H1 (cell line): Measurements from ENCODE around the gene TAOK2. TPM values are rescaled to one million over a fixed set of nuclear protein-coding genes. Genes with fewer than 3 reads are reported as not detected.

Experiments
- CTCF ChIA-PET: fragments of 300-600 bp; sonication (Branson Sonifier 250); formaldehyde crosslinking; loops from one replicate; lab custom pipeline; 2021; ENCODE audit not compliant: partially characterized antibody; lab: Charles Lee
- POLR2A ChIA-PET: fragments of 300-600 bp; sonication (Branson Sonifier 250); formaldehyde crosslinking; loops from one replicate; lab custom pipeline; 2021; ENCODE audit warnings: inconsistent platforms; ENCODE audit not compliant: partially characterized antibody; lab: Charles Lee
- DNase-seq, 2 experiments: peaks; one replicate each; pipeline versions ENCODE4 v3.0.0 to v3.0.0-alpha.2; 2010 to 2022; ENCODE audit warnings: low spot score in 2 of 2, low read depth in 1 of 2, mixed read lengths in 1 of 2
- FAIRE-seq: peaks from 2 replicates; lab custom pipeline; 2011; peaks lifted over from hg19 to GRCh38; lab: Jason Lieb, UNC
- H2AFZ ChIP-seq: 2 replicates; pipeline ENCODE4 v1.8.1; 2012; ENCODE audit warnings: low read length, inconsistent platforms
- H2AK5ac ChIP-seq: 2 replicates; pipeline ENCODE4 v1.6.1; 2013; ENCODE audit warnings: low read depth, low read length
- H2BK120ac ChIP-seq: replicated peaks from 2 replicates; pipeline ENCODE3; 2013; ENCODE audit warnings: low read depth, low read length, inconsistent platforms
- H2BK12ac ChIP-seq: 2 replicates; pipeline ENCODE4 v1.6.1; 2013; ENCODE audit warnings: low read depth, low read length
- H2BK15ac ChIP-seq: 2 replicates; pipeline ENCODE4 v1.6.1; 2013; ENCODE audit warnings: low read length
- H2BK20ac ChIP-seq: 2 replicates; pipeline ENCODE4 v1.6.1; 2013; ENCODE audit warnings: low read length
- H2BK5ac ChIP-seq: 2 replicates; pipeline ENCODE4 v1.6.1; 2013; ENCODE audit warnings: low read depth, low read length
- H3K14ac ChIP-seq: 2 replicates; pipeline ENCODE4 v1.6.1; 2013; ENCODE audit warnings: inconsistent platforms; ENCODE audit not compliant: insufficient read length
- H3K18ac ChIP-seq: 2 replicates; pipeline ENCODE4 v1.6.1; 2013; ENCODE audit warnings: low read length; ENCODE audit errors: extremely low read depth
- H3K23ac ChIP-seq: 2 replicates; pipeline ENCODE4 v1.6.1; 2013; ENCODE audit warnings: inconsistent platforms; ENCODE audit not compliant: insufficient read length
- H3K23me2 ChIP-seq: 2 replicates; pipeline ENCODE4 v1.6.1; 2013; ENCODE audit warnings: low read depth, low read length
- H3K27ac ChIP-seq: 2 replicates; pipeline ENCODE4 v1.6.1; 2011; ENCODE audit warnings: low read depth, low read length, inconsistent platforms
- H3K27me3 ChIP-seq, 4 experiments: replicated peaks in 1 of 4; 1 replicate in 1 of 4; 2 replicates in 3 of 4; pipeline versions ENCODE4 v1.6.1 to v1.8.1; 2011 to 2013; ENCODE audit warnings: low read length in 3 of 4, mild to moderate bottlenecking in 3 of 4, inconsistent platforms in 2 of 4, mixed read lengths in 2 of 4, moderate library complexity in 1 of 4; ENCODE audit not compliant: control insufficient read depth in 3 of 4, insufficient read depth in 3 of 4; ENCODE audit errors: extremely low read depth in 1 of 4
- H3K36me3 ChIP-seq, 4 experiments: 2 replicates each; pipeline versions ENCODE4 v1.6.1 to v1.8.1; 2011 to 2013; ENCODE audit warnings: mild to moderate bottlenecking in 4 of 4, low read length in 3 of 4, moderate library complexity in 2 of 4, control low read depth in 1 of 4, inconsistent platforms in 1 of 4; ENCODE audit not compliant: insufficient read depth in 4 of 4, control insufficient read depth in 2 of 4
- H3K4ac ChIP-seq: replicated peaks from 2 replicates; pipeline ENCODE3; 2013; ENCODE audit warnings: low read length, low read depth, mixed read lengths, inconsistent platforms; ENCODE audit not compliant: insufficient read length
- H3K4me1 ChIP-seq, 4 experiments: replicated peaks in 1 of 4; 1 replicate in 1 of 4; 2 replicates in 3 of 4; pipeline versions ENCODE4 v1.6.1 to v1.8.1; 2011 to 2013; ENCODE audit warnings: low read length in 3 of 4, inconsistent platforms in 2 of 4, mixed read lengths in 1 of 4; ENCODE audit not compliant: insufficient read depth in 4 of 4, control insufficient read depth in 3 of 4
- H3K4me2 ChIP-seq, 2 experiments: 2 replicates each; pipeline versions ENCODE4 v1.6.1 to v1.8.1; 2011 to 2013; ENCODE audit warnings: low read depth in 2 of 2, low read length in 2 of 2, control low read depth in 1 of 2, inconsistent platforms in 1 of 2, mild to moderate bottlenecking in 1 of 2; ENCODE audit not compliant: insufficient read depth in 1 of 2
- H3K4me3 ChIP-seq, 4 experiments: fragments of 200-600, 300-600 bp in 1 of 4; sonication (generic), shearing (Covaris generic), sonication (Bioruptor Twin) in 1 of 4; 2 replicates each; pipeline versions ENCODE4 v1.5.1 to v1.8.1; 2011 to 2016; ENCODE audit warnings: low read length in 4 of 4, low read depth in 3 of 4, control low read depth in 2 of 4, inconsistent platforms in 2 of 4, mild to moderate bottlenecking in 2 of 4, mixed read lengths in 1 of 4, moderate library complexity in 1 of 4; ENCODE audit not compliant: insufficient read depth in 2 of 4; ENCODE audit errors: extremely low read depth in 1 of 4
- H3K56ac ChIP-seq: replicated peaks from 2 replicates; pipeline ENCODE3; 2013; ENCODE audit warnings: low read depth, mild to moderate bottlenecking, mixed read lengths, low read length, inconsistent platforms; ENCODE audit not compliant: insufficient read length
- H3K79me1 ChIP-seq: 2 replicates; pipeline ENCODE4 v1.6.1; 2013; ENCODE audit warnings: low read depth, low read length, control low read depth
- H3K79me2 ChIP-seq, 2 experiments: 2 replicates each; pipeline versions ENCODE4 v1.6.1 to v1.8.1; 2012 to 2013; ENCODE audit warnings: low read length in 2 of 2, mild to moderate bottlenecking in 2 of 2, inconsistent platforms in 1 of 2; ENCODE audit not compliant: insufficient read depth in 2 of 2, control insufficient read depth in 1 of 2
- H3K9ac ChIP-seq, 4 experiments: replicated peaks in 1 of 4; 1 replicate in 1 of 4; 2 replicates in 3 of 4; pipeline versions ENCODE4 v1.6.1 to v1.8.1; 2011 to 2013; ENCODE audit warnings: low read depth in 3 of 4, low read length in 3 of 4, control low read depth in 2 of 4, mild to moderate bottlenecking in 2 of 4, moderate library complexity in 2 of 4, inconsistent platforms in 1 of 4; ENCODE audit errors: extremely low read depth in 1 of 4
- H3K9me3 ChIP-seq, 2 experiments: 2 replicates each; pipeline versions ENCODE4 v1.6.1 to v1.8.1; 2012 to 2013; ENCODE audit warnings: mild to moderate bottlenecking in 2 of 2, moderate library complexity in 2 of 2, control low read depth in 1 of 2, inconsistent platforms in 1 of 2, low read depth in 1 of 2, low read length in 1 of 2, mixed read lengths in 1 of 2; ENCODE audit not compliant: insufficient read depth in 2 of 2
- H4K20me1 ChIP-seq, 2 experiments: replicated peaks in 1 of 2; 2 replicates each; pipeline versions ENCODE3 to v1.8.1; 2011 to 2013; ENCODE audit warnings: inconsistent platforms in 2 of 2, low read length in 2 of 2, mild to moderate bottlenecking in 1 of 2; ENCODE audit not compliant: insufficient read depth in 2 of 2, control insufficient read depth in 1 of 2
- H4K5ac ChIP-seq: 2 replicates; pipeline ENCODE4 v1.6.1; 2013; ENCODE audit warnings: low read length, low read depth, mixed read lengths, inconsistent platforms; ENCODE audit not compliant: insufficient read length
- H4K8ac ChIP-seq: 2 replicates; pipeline ENCODE4 v1.8.0; 2013; ENCODE audit warnings: mild to moderate bottlenecking, moderate library complexity, low read length, inconsistent platforms; ENCODE audit not compliant: insufficient read depth; ENCODE audit errors: extremely low read depth
- H4K91ac ChIP-seq: replicated peaks from 2 replicates; pipeline ENCODE3; 2013; ENCODE audit warnings: low read length, mixed read lengths, inconsistent platforms; ENCODE audit not compliant: insufficient read length
- CEBPB ChIP-seq: IDR thresholded peaks from 2 replicates; pipeline ENCODE4 v1.6.1; 2012; ENCODE audit warnings: low read depth, low read length
- EP300 ChIP-seq, 2 experiments: IDR thresholded peaks; 1 replicate in 1 of 2; 2 replicates in 1 of 2; pipeline ENCODE4 v1.6.1; 2011 to 2012; ENCODE audit warnings: low read depth in 2 of 2, low read length in 2 of 2, mild to moderate bottlenecking in 2 of 2, borderline replicate concordance in 1 of 2, inconsistent platforms in 1 of 2, moderate library complexity in 1 of 2
- HDAC6 ChIP-seq: IDR thresholded peaks from one replicate; pipeline ENCODE4 v1.7.1; 2012; ENCODE audit warnings: low read depth, mild to moderate bottlenecking, inconsistent platforms, low read length, moderate library complexity
- KDM4A ChIP-seq: IDR thresholded peaks from one replicate; pipeline ENCODE4 v1.7.1; 2012; ENCODE audit warnings: low read depth, mild to moderate bottlenecking, moderate library complexity, low read length, inconsistent platforms; ENCODE audit not compliant: severe bottlenecking
- RBBP5 ChIP-seq: IDR thresholded peaks from 2 replicates; pipeline ENCODE4 v1.7.1; 2012; ENCODE audit warnings: low read depth, mild to moderate bottlenecking, inconsistent platforms, low read length, moderate library complexity, borderline replicate concordance
- SRF ChIP-seq: IDR thresholded peaks from 2 replicates; pipeline ENCODE4 v1.6.1; 2011; ENCODE audit warnings: mild to moderate bottlenecking, low read depth, low read length, moderate library complexity
- TBP ChIP-seq: IDR thresholded peaks from 2 replicates; pipeline ENCODE4 v1.6.1; 2011; ENCODE audit warnings: low read depth, low read length, improper control_type of control experiment
- WGBS, 2 experiments: shearing (Covaris generic) in 1 of 2; methylation state at CpG; one replicate each; pipeline versions ENCODE4 v1.1.6 to v1.1.7; 2013 to 2015; ENCODE audit warnings: low lambda C conversion rate in 2 of 2, mixed read lengths in 2 of 2, inconsistent platforms in 1 of 2, low coverage in 1 of 2, missing lambda C conversion rate in 1 of 2; ENCODE audit not compliant: insufficient replicate concordance in 2 of 2, insufficient coverage in 1 of 2, insufficient read length in 1 of 2; ENCODE audit errors: extremely low coverage in 1 of 2, missing lambda C conversion rate in 1 of 2; 5-methylcytosine and 5-hydroxymethylcytosine counted together
- polyA plus RNA-seq, 7 experiments: library from polyadenylated mRNA; depleted of rRNA in 3 of 7; stranded (reverse) in 5 of 7; unstranded in 2 of 7; fragments of >200 nt in 5 of 7; fragments of 200-250 nt in 2 of 7; gene quantifications; 1 replicate in 5 of 7; 2 replicates in 1 of 7; 4 replicates in 1 of 7; pipeline versions ENCODE4 v1.2.1 to v1.2.3, GENCODE V29; 2011 to 2013; ENCODE audit warnings: missing spikeins in 2 of 7, mixed read lengths in 2 of 7
- total RNA-seq: library from RNA; stranded (reverse); fragmentation: NEBNext Ultra II Directional; extraction: Animal tissue kit (Norgen Biotek cat#: 25700); gene quantifications from 2 replicates; pipeline ENCODE4 v1.2.1, GENCODE V29; 2021

TAOK2 gene
- total and polyA plus RNA-seq, 2 of the 8 experiments (the other 6 are each of a cell fraction or from before 2014, with no cell fraction given) = 13.5 to 32.6 TPM

DNA sequence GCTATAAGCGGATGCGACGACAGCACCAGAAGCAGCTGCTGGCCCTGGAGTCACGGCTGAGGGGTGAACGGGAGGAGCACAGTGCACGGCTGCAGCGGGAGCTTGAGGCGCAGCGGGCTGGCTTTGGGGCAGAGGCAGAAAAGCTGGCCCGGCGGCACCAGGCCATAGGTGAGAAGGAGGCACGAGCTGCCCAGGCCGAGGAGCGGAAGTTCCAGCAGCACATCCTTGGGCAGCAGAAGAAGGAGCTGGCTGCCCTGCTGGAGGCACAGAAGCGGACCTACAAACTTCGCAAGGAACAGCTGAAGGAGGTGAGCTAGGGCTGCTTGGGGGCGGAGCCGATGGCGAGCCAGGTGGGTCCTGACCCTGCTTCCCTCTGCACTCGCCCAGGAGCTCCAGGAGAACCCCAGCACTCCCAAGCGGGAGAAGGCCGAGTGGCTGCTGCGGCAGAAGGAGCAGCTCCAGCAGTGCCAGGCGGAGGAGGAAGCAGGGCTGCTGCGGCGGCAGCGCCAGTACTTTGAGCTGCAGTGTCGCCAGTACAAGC, 11.7 kb downstream of the TAOK2 start:
- H3K27me3 ChIP-seq = no peaks in the 10 kb centered on the region
- H2BK20ac ChIP-seq = no peak overlapping the region
- H3K4me1 ChIP-seq = no peaks in the 10 kb centered on the region
- 94% methylated on average over 27 of the region's 28 CpGs; no CpG with 5 or more reads in 1 of the 2 experiments for WGBS, 2 experiments
- no peak overlapping the region for H2BK12ac ChIP-seq
- no peaks in the 10 kb centered on the region for H3K79me2 ChIP-seq
- H3K9ac ChIP-seq = no peak overlapping the region
- H4K91ac ChIP-seq = no peak overlapping the region
- H2BK5ac ChIP-seq = no peak overlapping the region
- CTCF ChIA-PET = interaction anchor here (1.2 to 1.8 kb wide), 3 partner anchors 10 to 46 kb away, joined by 4 to 7 read pairs (median 7); no protein-coding TSS in a partner anchor
- H3K4ac ChIP-seq = no peak overlapping the region
- TF ChIP-seq KDM4A (no peak), CEBPB (no peak), TBP (no peak), EP300 (IDR thresholded peaks at IDR 0.05; ENCODE audit: borderline replicate concordance in 1 of 2, low read depth in 2 of 2, low read length in 2 of 2) (no peak), HDAC6 (no peak), RBBP5 (no peak), SRF (no peak)
- no peak overlapping the region for H2BK120ac ChIP-seq
- no peak overlapping the region for H3K4me2 ChIP-seq
- H3K4me3 ChIP-seq = no peak overlapping the region
- no peak overlapping the region for H2AK5ac ChIP-seq
- no peak overlapping the region for H3K27ac ChIP-seq
- H3K79me1 ChIP-seq = no peaks in the 10 kb centered on the region
- peaks cover 12 to 66% (median 51%) of the 10 kb centered on the region in 4 experiments for H3K36me3 ChIP-seq
- H3K23ac ChIP-seq = no peak overlapping the region
- no peak overlapping the region for H3K18ac ChIP-seq
- DNase-seq = no peak
- no peak overlapping the region for H4K8ac ChIP-seq
- H2AFZ ChIP-seq = no peak overlapping the region
- H2BK15ac ChIP-seq = no peak overlapping the region
- no peak for FAIRE-seq
- H4K5ac ChIP-seq = no peak overlapping the region
- H3K56ac ChIP-seq = no peak overlapping the region
- no peaks in the 10 kb centered on the region for H4K20me1 ChIP-seq
- H3K14ac ChIP-seq = no peak overlapping the region
- H3K9me3 ChIP-seq = no peaks in the 10 kb centered on the region
- POLR2A ChIA-PET = interaction anchor here (0.9 to 2.7 kb wide), 6 partner anchors 9 to 84 kb away, joined by 3 to 14 read pairs (median 4); partner anchors contain the start of gene TAOK2
- H3K23me2 ChIP-seq = no peaks in the 10 kb centered on the region
